ENCODE measurements around the gene ST7. TPM values are rescaled to one million over a fixed set of nuclear protein-coding genes. Genes with fewer than 3 reads are reported as not detected.

Gene ST7
- total and polyA plus RNA-seq, 2 of the 13 experiments (the other 11 are each of a cell fraction or from before 2014, with no cell fraction given), result 17.3 to 23.5 TPM

DNA sequence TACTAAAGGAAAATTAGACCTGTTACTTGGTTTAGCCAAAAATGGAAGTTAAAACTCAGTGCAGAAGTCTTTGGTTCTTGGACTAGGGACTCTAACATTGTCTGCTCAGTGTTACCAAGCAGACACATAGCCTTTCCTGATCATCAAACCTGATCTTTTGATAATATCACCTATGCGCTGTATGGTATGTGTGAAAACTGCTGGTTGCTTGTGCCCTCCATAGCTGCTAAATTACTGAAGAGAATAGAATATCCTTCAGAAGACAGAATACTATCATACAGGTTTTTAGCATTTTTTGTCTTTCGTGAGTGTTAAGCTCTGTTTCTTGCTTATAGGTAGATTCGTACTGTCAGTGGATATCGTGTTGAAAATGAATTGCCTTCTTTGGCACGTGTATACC is 68.7 kb downstream of the ST7 start (continued):
- no peak for TF ChIP-seq MTF2 (CRISPR knock-in tag; IDR thresholded peaks at IDR 0.05; ENCODE audit: borderline replicate concordance)

DNA sequence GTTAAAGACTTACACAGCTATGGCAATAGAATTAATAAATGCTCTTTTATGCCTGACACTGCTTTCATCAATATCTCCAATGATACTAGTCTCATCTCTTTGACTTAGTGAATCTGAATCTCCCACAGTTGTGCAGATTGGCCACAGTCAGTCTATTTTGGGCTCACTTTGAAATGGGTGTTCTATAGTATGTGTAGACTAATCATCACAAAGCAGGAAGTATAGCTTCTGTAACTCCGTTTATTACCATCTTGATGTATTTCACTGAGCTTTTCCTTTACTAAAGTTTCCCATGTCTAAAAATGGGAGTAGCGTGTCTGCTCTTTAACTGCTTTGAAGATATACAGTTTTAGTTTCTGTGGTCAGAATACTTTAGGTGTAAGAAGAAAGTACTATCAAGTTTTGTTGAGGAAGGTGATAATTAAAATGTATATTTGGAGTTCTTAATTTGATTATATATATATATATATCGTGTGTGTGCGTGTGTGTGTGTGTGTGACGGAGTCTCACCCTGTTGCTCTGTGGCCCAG is 70.1 kb downstream of the ST7 start:
- in situ Hi-C loops (cut with HindIII; ENCODE audit: extremely low pct_ligation_motif_present, low pct_unique_long_range_greater_than_20kb), result no loop called here
- Histone ChIP-seq H3K4me2 (ENCODE audit: low read depth, low read length) (no peak overlapping the region), H4K20me1 (ENCODE audit: insufficient read depth, low read length) (no peaks in the 10 kb centered on the region), H3K79me2 (ENCODE audit: insufficient read depth, low read length) (peaks cover 2% of the 10 kb centered on the region), H3K9ac (ENCODE audit: insufficient read depth, low read depth, low read length) (no peak overlapping the region), H3K4me3 (replicated peaks in 1 of 3; ENCODE audit: insufficient read depth in 1 of 3, low read depth in 2 of 3, low read length in 3 of 3) (no peak overlapping the region), H3K36me3 (replicated peaks in 1 of 2; ENCODE audit: control insufficient read depth in 1 of 2, insufficient read depth in 2 of 2, low read length in 2 of 2) (no peaks in the 10 kb centered on the region), H3K27me3 (ENCODE audit: control insufficient read depth in 1 of 2, insufficient read depth in 2 of 2, low read length in 2 of 2) (no peaks in the 10 kb centered on the region), H3K27ac (ENCODE audit: extremely low read length, insufficient read depth, low read length) (no peak overlapping the region), H3K4me1 (ENCODE audit: insufficient read depth, low read length) (no peaks in the 10 kb centered on the region), H2AFZ (ENCODE audit: low read length) (no peak overlapping the region), H3K9me3 (ENCODE audit: low read length) (no peaks in the 10 kb centered on the region)
- FAIRE-seq (no peak), ATAC-seq (no peak), DNase-seq (ENCODE audit: low spot score) (no peak)
- whole genome bisulfite sequencing (ENCODE audit: low lambda C conversion rate), result over 99% methylated on average over 5 of the region's 5 CpGs
- ChIA-PET CTCF (ENCODE audit: low intra/inter-chr PET ratio, low total read pairs) (no interaction called here), POLR2A (no interaction called here)
- intact Hi-C loops (cut with micrococcal nuclease; ENCODE audit: unreplicated experiment), result no loop called here
- no TSS peak for BruUV-seq (replicated peaks)
- TF ChIP-seq, protein P1, sequence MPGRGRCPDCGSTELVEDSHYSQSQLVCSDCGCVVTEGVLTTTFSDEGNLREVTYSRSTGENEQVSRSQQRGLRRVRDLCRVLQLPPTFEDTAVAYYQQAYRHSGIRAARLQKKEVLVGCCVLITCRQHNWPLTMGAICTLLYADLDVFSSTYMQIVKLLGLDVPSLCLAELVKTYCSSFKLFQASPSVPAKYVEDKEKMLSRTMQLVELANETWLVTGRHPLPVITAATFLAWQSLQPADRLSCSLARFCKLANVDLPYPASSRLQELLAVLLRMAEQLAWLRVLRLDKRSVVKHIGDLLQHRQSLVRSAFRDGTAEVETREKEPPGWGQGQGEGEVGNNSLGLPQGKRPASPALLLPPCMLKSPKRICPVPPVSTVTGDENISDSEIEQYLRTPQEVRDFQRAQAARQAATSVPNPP (CRISPR knock-in tag; IDR thresholded peaks at IDR 0.05), result no peak
- TF ChIP-seq ZNF143 (CRISPR knock-in tag; IDR thresholded peaks at IDR 0.05) (no peak), ZFP90 (CRISPR knock-in tag; IDR thresholded peaks at IDR 0.05; ENCODE audit: borderline replicate concordance) (no peak), CC2D1A (CRISPR knock-in tag; IDR thresholded peaks at IDR 0.05) (no peak), JDP2 (CRISPR knock-in tag; IDR thresholded peaks at IDR 0.05; ENCODE audit: borderline replicate concordance) (no peak), ZNF674 (CRISPR knock-in tag; IDR thresholded peaks at IDR 0.05; ENCODE audit: low read depth) (no peak), ZBTB1 (CRISPR knock-in tag; IDR thresholded peaks at IDR 0.05; ENCODE audit: borderline replicate concordance) (no peak), ZNF720 (CRISPR knock-in tag; IDR thresholded peaks at IDR 0.05) (no peak), SOX13 (IDR thresholded peaks at IDR 0.05) (no peak), SOX13 (CRISPR knock-in tag; conservative IDR thresholded peaks at IDR 0.05 in 1 of 2, IDR thresholded peaks at IDR 0.05 in 1 of 2) (no peak), ZNF749 (CRISPR knock-in tag; IDR thresholded peaks at IDR 0.05; ENCODE audit: borderline replicate concordance) (no peak)
- TF ChIP-seq, protein P2, sequence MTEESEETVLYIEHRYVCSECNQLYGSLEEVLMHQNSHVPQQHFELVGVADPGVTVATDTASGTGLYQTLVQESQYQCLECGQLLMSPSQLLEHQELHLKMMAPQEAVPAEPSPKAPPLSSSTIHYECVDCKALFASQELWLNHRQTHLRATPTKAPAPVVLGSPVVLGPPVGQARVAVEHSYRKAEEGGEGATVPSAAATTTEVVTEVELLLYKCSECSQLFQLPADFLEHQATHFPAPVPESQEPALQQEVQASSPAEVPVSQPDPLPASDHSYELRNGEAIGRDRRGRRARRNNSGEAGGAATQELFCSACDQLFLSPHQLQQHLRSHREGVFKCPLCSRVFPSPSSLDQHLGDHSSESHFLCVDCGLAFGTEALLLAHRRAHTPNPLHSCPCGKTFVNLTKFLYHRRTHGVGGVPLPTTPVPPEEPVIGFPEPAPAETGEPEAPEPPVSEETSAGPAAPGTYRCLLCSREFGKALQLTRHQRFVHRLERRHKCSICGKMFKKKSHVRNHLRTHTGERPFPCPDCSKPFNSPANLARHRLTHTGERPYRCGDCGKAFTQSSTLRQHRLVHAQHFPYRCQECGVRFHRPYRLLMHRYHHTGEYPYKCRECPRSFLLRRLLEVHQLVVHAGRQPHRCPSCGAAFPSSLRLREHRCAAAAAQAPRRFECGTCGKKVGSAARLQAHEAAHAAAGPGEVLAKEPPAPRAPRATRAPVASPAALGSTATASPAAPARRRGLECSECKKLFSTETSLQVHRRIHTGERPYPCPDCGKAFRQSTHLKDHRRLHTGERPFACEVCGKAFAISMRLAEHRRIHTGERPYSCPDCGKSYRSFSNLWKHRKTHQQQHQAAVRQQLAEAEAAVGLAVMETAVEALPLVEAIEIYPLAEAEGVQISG (CRISPR knock-in tag; IDR thresholded peaks at IDR 0.05), result no peak
- TF ChIP-seq, protein P3, sequence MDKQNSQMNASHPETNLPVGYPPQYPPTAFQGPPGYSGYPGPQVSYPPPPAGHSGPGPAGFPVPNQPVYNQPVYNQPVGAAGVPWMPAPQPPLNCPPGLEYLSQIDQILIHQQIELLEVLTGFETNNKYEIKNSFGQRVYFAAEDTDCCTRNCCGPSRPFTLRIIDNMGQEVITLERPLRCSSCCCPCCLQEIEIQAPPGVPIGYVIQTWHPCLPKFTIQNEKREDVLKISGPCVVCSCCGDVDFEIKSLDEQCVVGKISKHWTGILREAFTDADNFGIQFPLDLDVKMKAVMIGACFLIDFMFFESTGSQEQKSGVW (CRISPR knock-in tag; IDR thresholded peaks at IDR 0.05; ENCODE audit: borderline replicate concordance), result no peak
- TF ChIP-seq, protein P4, sequence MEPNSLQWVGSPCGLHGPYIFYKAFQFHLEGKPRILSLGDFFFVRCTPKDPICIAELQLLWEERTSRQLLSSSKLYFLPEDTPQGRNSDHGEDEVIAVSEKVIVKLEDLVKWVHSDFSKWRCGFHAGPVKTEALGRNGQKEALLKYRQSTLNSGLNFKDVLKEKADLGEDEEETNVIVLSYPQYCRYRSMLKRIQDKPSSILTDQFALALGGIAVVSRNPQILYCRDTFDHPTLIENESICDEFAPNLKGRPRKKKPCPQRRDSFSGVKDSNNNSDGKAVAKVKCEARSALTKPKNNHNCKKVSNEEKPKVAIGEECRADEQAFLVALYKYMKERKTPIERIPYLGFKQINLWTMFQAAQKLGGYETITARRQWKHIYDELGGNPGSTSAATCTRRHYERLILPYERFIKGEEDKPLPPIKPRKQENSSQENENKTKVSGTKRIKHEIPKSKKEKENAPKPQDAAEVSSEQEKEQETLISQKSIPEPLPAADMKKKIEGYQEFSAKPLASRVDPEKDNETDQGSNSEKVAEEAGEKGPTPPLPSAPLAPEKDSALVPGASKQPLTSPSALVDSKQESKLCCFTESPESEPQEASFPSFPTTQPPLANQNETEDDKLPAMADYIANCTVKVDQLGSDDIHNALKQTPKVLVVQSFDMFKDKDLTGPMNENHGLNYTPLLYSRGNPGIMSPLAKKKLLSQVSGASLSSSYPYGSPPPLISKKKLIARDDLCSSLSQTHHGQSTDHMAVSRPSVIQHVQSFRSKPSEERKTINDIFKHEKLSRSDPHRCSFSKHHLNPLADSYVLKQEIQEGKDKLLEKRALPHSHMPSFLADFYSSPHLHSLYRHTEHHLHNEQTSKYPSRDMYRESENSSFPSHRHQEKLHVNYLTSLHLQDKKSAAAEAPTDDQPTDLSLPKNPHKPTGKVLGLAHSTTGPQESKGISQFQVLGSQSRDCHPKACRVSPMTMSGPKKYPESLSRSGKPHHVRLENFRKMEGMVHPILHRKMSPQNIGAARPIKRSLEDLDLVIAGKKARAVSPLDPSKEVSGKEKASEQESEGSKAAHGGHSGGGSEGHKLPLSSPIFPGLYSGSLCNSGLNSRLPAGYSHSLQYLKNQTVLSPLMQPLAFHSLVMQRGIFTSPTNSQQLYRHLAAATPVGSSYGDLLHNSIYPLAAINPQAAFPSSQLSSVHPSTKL (CRISPR knock-in tag; IDR thresholded peaks at IDR 0.05), result no peak
